ENCODE measurements around the gene TMBIM6.
"Not testable (repeated sequence)": the region's sequence is repeated elsewhere in the genome, so short reads cannot be mapped to it uniquely, and the experiment has no call there.

TMBIM6 gene

GRCh38 chr12:49740930-49741881 is at the start of gene TMBIM6:
Gene TMBIM6, plus strand, starts transcription at chr12:49741557. Its CDS starts 10,937 bp downstream, at chr12:49752494.
- peak; percentile 100 for DNase-seq

GRCh38 chr12:49692851-49693250 is 48.5 kb upstream of the TMBIM6 start:
- DNase-seq, result no peak

GRCh38 chr12:49693931-49694444 is 47.4 kb upstream of the TMBIM6 start:
- DNase-seq, result no peak

GRCh38 chr12:49696723-49697122 is 44.6 kb upstream of the TMBIM6 start:
- DNase-seq, result no peak

- DNase-seq, result no peak
Observed at GRCh38 chr12:49697808-49698207, 43.5 kb upstream of the TMBIM6 start.

- DNase-seq, result peak; percentile 58
Observed at GRCh38 chr12:49698619-49699545, 42.5 kb upstream of the TMBIM6 start.

- DNase-seq, result no peak
Observed at GRCh38 chr12:49702009-49702408, 39.3 kb upstream of the TMBIM6 start.

- DNase-seq, result no peak
Observed at GRCh38 chr12:49702676-49703215, 38.6 kb upstream of the TMBIM6 start.

- peak; percentile 70 for DNase-seq
Observed at GRCh38 chr12:49703647-49704137, 37.7 kb upstream of the TMBIM6 start.

- DNase-seq, result peak; percentile 47
Observed at GRCh38 chr12:49705479-49706134, 35.8 kb upstream of the TMBIM6 start.

GRCh38 chr12:49706351-49707127 is 34.8 kb upstream of the TMBIM6 start:
- DNase-seq, result peak; percentile 15

GRCh38 chr12:49707128-49707811 is 34.1 kb upstream of the TMBIM6 start, which contains the start of gene FMNL3:
Gene FMNL3, minus strand, starts transcription at chr12:49707405. Its CDS starts 225 bp downstream, at chr12:49707180.
- DNase-seq, result peak; percentile 99

GRCh38 chr12:49707812-49708147 is 33.6 kb upstream of the TMBIM6 start:
- DNase-seq, result no peak

GRCh38 chr12:49708851-49709250 is 32.5 kb upstream of the TMBIM6 start:
- no peak for DNase-seq

- not testable (repeated sequence) for DNase-seq
Observed at GRCh38 chr12:49713952-49714351, 27.4 kb upstream of the TMBIM6 start.

GRCh38 chr12:49716553-49716952 is 24.8 kb upstream of the TMBIM6 start:
- no peak for DNase-seq

- DNase-seq, result not testable (repeated sequence)
Observed at GRCh38 chr12:49717800-49718199, 23.6 kb upstream of the TMBIM6 start.

GRCh38 chr12:49720214-49720613 is 21.1 kb upstream of the TMBIM6 start:
- no peak for DNase-seq

GRCh38 chr12:49721355-49721754 is 20.0 kb upstream of the TMBIM6 start:
- DNase-seq, result not testable (repeated sequence)

GRCh38 chr12:49728446-49728845 is 12.9 kb upstream of the TMBIM6 start:
- DNase-seq, result no peak

GRCh38 chr12:49730050-49730449 is 11.3 kb upstream of the TMBIM6 start:
- no peak for DNase-seq

Data from activated CD4-positive, alpha-beta T cell treated with anti-CD3 and anti-CD28 coated beads, Interleukin-2, Interleukin-6, amounts not matched to agents 100 ng/mL and 50 ng/mL, durations not matched to agents 16 hours and 8 hours (primary cell).